ENCODE results near the gene KCNE3.

Gene KCNE3

GRCh38 chr11:74504100-74504691 is 36.8 kb upstream of the KCNE3 start:
- Histone ChIP-seq H3K18ac (ENCODE audit: low read length) (no peak overlapping the region), H4K91ac (ENCODE audit: low read depth, low read length) (no peak overlapping the region), H3K14ac (ENCODE audit: low read length) (no peak overlapping the region), H3K9ac (ENCODE audit: low read length) (no peak overlapping the region), H3K4me2 (ENCODE audit: low read length) (no peak overlapping the region), H2BK5ac (ENCODE audit: low read depth, low read length, poor library complexity) (no peak overlapping the region), H2BK120ac (ENCODE audit: insufficient read depth, low read length, poor library complexity) (no peak overlapping the region), H2AK5ac (ENCODE audit: low read length) (no peak overlapping the region), H3K9me3 (ENCODE audit: insufficient read depth, low read depth, low read length) (no peaks in the 10 kb centered on the region), H3K27ac (ENCODE audit: low read depth, low read length) (no peak overlapping the region), H3K4ac (ENCODE audit: low read depth, low read length) (no peak overlapping the region), H3K27me3 (ENCODE audit: insufficient read depth, low read length) (no peaks in the 10 kb centered on the region), H3K4me1 (ENCODE audit: control insufficient read depth in 1 of 2, insufficient read depth in 2 of 2, low read length in 2 of 2) (peaks cover 0 to 2% of the 10 kb centered on the region in 2 experiments), H3K23ac (ENCODE audit: low read length) (no peak overlapping the region), H2AFZ (ENCODE audit: insufficient read depth, low read length, poor library complexity) (no peak overlapping the region), H3K79me1 (ENCODE audit: low read length) (peaks cover 3% of the 10 kb centered on the region), H3K4me3 (ENCODE audit: low read depth, low read length) (no peak overlapping the region), H3K36me3 (ENCODE audit: control insufficient read depth in 1 of 2, insufficient read depth in 2 of 2, low read length in 2 of 2) (no peaks in the 10 kb centered on the region), H2BK12ac (ENCODE audit: low read length) (no peak overlapping the region), H4K8ac (ENCODE audit: low read depth, low read length) (no peak overlapping the region), H3K79me2 (ENCODE audit: control insufficient read depth, insufficient read depth, low read length, poor library complexity) (no peaks in the 10 kb centered on the region), H4K12ac (ENCODE audit: low read depth, low read length) (no peak overlapping the region)
- no CpG with 5 or more reads among the region's 1 CpG for WGBS (ENCODE audit: extremely low coverage, insufficient coverage, insufficient read length)
- DNase-seq = no peak

GRCh38 chr11:74494916-74495315 is 27.6 kb upstream of the KCNE3 start:
- H2AFZ ChIP-seq (ENCODE audit: insufficient read depth, low read length, poor library complexity) = no peak overlapping the region
- H3K4me3 ChIP-seq (ENCODE audit: low read depth, low read length) = no peak overlapping the region
- WGBS (ENCODE audit: extremely low coverage, insufficient coverage, insufficient read length) = no CpG with 5 or more reads among the region's 1 CpG
- peaks cover 4% of the 10 kb centered on the region for H3K79me1 ChIP-seq (ENCODE audit: low read length)
- H2BK120ac ChIP-seq (ENCODE audit: insufficient read depth, low read length, poor library complexity) = no peak overlapping the region
- no peak overlapping the region for H4K8ac ChIP-seq (ENCODE audit: low read depth, low read length)
- H3K4me2 ChIP-seq (ENCODE audit: low read length) = no peak overlapping the region
- H3K23ac ChIP-seq (ENCODE audit: low read length) = no peak overlapping the region
- H4K12ac ChIP-seq (ENCODE audit: low read depth, low read length) = no peak overlapping the region
- H2BK5ac ChIP-seq (ENCODE audit: low read depth, low read length, poor library complexity) = no peak overlapping the region
- no peaks in the 10 kb centered on the region for H3K27me3 ChIP-seq (ENCODE audit: insufficient read depth, low read length)
- no peak overlapping the region for H3K4ac ChIP-seq (ENCODE audit: low read depth, low read length)
- no peaks in the 10 kb centered on the region for H3K36me3 ChIP-seq (ENCODE audit: control insufficient read depth in 1 of 2, insufficient read depth in 2 of 2, low read length in 2 of 2)
- no peak overlapping the region for H3K27ac ChIP-seq (ENCODE audit: low read depth, low read length)
- H3K9ac ChIP-seq (ENCODE audit: low read length) = no peak overlapping the region
- H3K79me2 ChIP-seq (ENCODE audit: control insufficient read depth, insufficient read depth, low read length, poor library complexity) = peaks cover 4% of the 10 kb centered on the region
- H2AK5ac ChIP-seq (ENCODE audit: low read length) = no peak overlapping the region
- no peak for DNase-seq
- H3K18ac ChIP-seq (ENCODE audit: low read length) = no peak overlapping the region
- H3K9me3 ChIP-seq (ENCODE audit: insufficient read depth, low read depth, low read length) = no peaks in the 10 kb centered on the region
- H3K14ac ChIP-seq (ENCODE audit: low read length) = no peak overlapping the region
- no peak overlapping the region for H2BK12ac ChIP-seq (ENCODE audit: low read length)
- no peak overlapping the region for H4K91ac ChIP-seq (ENCODE audit: low read depth, low read length)
- peaks cover 5 to 8% of the 10 kb centered on the region in 2 experiments for H3K4me1 ChIP-seq (ENCODE audit: control insufficient read depth in 1 of 2, insufficient read depth in 2 of 2, low read length in 2 of 2)

GRCh38 chr11:74493791-74494630 is 26.7 kb upstream of the KCNE3 start:
- Histone ChIP-seq H4K91ac (ENCODE audit: low read depth, low read length) (peak overlapping the region; percentile 97), H3K4ac (ENCODE audit: low read depth, low read length) (peak overlapping the region; percentile 2), H3K9ac (ENCODE audit: low read length) (peak overlapping the region; percentile 60), H3K4me1 (ENCODE audit: control insufficient read depth in 1 of 2, insufficient read depth in 2 of 2, low read length in 2 of 2) (peaks cover 5 to 8% of the 10 kb centered on the region in 2 experiments), H3K14ac (ENCODE audit: low read length) (no peak overlapping the region), H2BK5ac (ENCODE audit: low read depth, low read length, poor library complexity) (no peak overlapping the region), H3K4me3 (ENCODE audit: low read depth, low read length) (peak overlapping the region; percentile 97), H3K79me2 (ENCODE audit: control insufficient read depth, insufficient read depth, low read length, poor library complexity) (peaks cover 4% of the 10 kb centered on the region), H3K27ac (ENCODE audit: low read depth, low read length) (peak overlapping the region; percentile 1), H4K12ac (ENCODE audit: low read depth, low read length) (peak overlapping the region; percentile 51), H3K27me3 (ENCODE audit: insufficient read depth, low read length) (no peaks in the 10 kb centered on the region), H3K9me3 (ENCODE audit: insufficient read depth, low read depth, low read length) (no peaks in the 10 kb centered on the region), H3K36me3 (ENCODE audit: control insufficient read depth in 1 of 2, insufficient read depth in 2 of 2, low read length in 2 of 2) (no peaks in the 10 kb centered on the region), H3K18ac (ENCODE audit: low read length) (no peak overlapping the region), H2AFZ (ENCODE audit: insufficient read depth, low read length, poor library complexity) (peak overlapping the region; percentile 89), H3K79me1 (ENCODE audit: low read length) (peaks cover 4% of the 10 kb centered on the region), H2BK120ac (ENCODE audit: insufficient read depth, low read length, poor library complexity) (no peak overlapping the region), H2AK5ac (ENCODE audit: low read length) (no peak overlapping the region), H2BK12ac (ENCODE audit: low read length) (no peak overlapping the region), H4K8ac (ENCODE audit: low read depth, low read length) (peak overlapping the region; percentile 99), H3K23ac (ENCODE audit: low read length) (no peak overlapping the region), H3K4me2 (ENCODE audit: low read length) (peak overlapping the region; percentile 76)
- DNase-seq = peak in 1 of 2 donors; percentile 85
- 100% methylated on average over 1 of the region's 14 CpGs for WGBS (ENCODE audit: extremely low coverage, insufficient coverage, insufficient read length)

GRCh38 chr11:74492974-74493790 is 25.8 kb upstream of the KCNE3 start, which contains the start of gene LIPT2:
TSS of gene LIPT2 (minus strand) at chr11:74493724. CDS start at chr11:74493703, 21 bp downstream.
- Histone ChIP-seq H3K9ac (ENCODE audit: low read length) (peak within 1 kb of the TSS; percentile 93), H4K91ac (ENCODE audit: low read depth, low read length) (peak within 1 kb of the TSS; percentile 97), H3K4me3 (ENCODE audit: low read depth, low read length) (peak within 1 kb of the TSS; percentile 97), H3K27ac (ENCODE audit: low read depth, low read length) (peak within 1 kb of the TSS; percentile 99), H2BK12ac (ENCODE audit: low read length) (no peak within 1 kb of the TSS), H2BK120ac (ENCODE audit: insufficient read depth, low read length, poor library complexity) (peak within 1 kb of the TSS; percentile 93), H4K12ac (ENCODE audit: low read depth, low read length) (peak within 1 kb of the TSS; percentile 98), H3K79me1 (ENCODE audit: low read length) (peaks cover 6% of the 10 kb centered on the region), H3K36me3 (ENCODE audit: control insufficient read depth in 1 of 2, insufficient read depth in 2 of 2, low read length in 2 of 2) (no peaks in the 10 kb centered on the region), H2AFZ (ENCODE audit: insufficient read depth, low read length, poor library complexity) (peak within 1 kb of the TSS; percentile 89), H2BK5ac (ENCODE audit: low read depth, low read length, poor library complexity) (peak within 1 kb of the TSS; percentile 92), H2AK5ac (ENCODE audit: low read length) (peak within 1 kb of the TSS; percentile 11), H3K4me1 (ENCODE audit: control insufficient read depth in 1 of 2, insufficient read depth in 2 of 2, low read length in 2 of 2) (peaks cover 5 to 8% of the 10 kb centered on the region in 2 experiments), H3K79me2 (ENCODE audit: control insufficient read depth, insufficient read depth, low read length, poor library complexity) (peaks cover 4% of the 10 kb centered on the region), H3K23ac (ENCODE audit: low read length) (no peak within 1 kb of the TSS), H3K9me3 (ENCODE audit: insufficient read depth, low read depth, low read length) (no peaks in the 10 kb centered on the region), H3K4me2 (ENCODE audit: low read length) (peak within 1 kb of the TSS; percentile 76), H3K27me3 (ENCODE audit: insufficient read depth, low read length) (no peaks in the 10 kb centered on the region), H3K14ac (ENCODE audit: low read length) (peak within 1 kb of the TSS; percentile 98), H4K8ac (ENCODE audit: low read depth, low read length) (peak within 1 kb of the TSS; percentile 99), H3K18ac (ENCODE audit: low read length) (peak within 1 kb of the TSS; percentile 99), H3K4ac (ENCODE audit: low read depth, low read length) (peak within 1 kb of the TSS; percentile 87)
- WGBS (ENCODE audit: extremely low coverage, insufficient coverage, insufficient read length) = no CpG with 5 or more reads among the region's 94 CpGs
- peak; percentile 99 to 100 for DNase-seq

All from trophoblast cell (in vitro differentiated cells and primary cell).